GM20431 (cell line): Measurements from ENCODE around the gene MRPL37.

Experiments
- in situ Hi-C: fragments of 300-500 bp; cut with MseI, MboI; formaldehyde crosslinking; loops from one replicate; pipeline ENCODE4 v1.15.0; 2020; ENCODE audit warnings: low sequenced_read_pairs; ENCODE audit not compliant: unreplicated experiment

The MRPL37 gene

DNA sequence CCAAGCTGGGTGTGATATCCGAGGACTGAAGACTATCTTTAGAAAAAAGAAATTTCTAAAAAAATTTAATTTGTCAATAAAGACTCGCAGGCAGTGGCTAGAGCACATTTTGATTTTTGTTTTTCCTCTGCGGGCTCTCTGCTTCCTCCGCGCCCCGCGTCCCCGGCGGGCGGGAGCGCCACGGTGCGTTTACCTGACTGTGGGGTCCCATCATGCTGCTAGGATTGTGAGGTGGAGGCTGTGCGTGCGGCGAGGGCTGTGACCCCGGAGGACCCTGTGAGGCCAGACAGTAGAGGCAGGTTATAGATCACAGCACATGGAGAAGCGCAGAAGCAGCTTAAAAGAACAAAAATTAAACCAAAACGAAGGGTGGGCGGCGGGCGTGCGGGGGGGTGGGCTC, 57.9 kb downstream of the MRPL37 start:
- in situ Hi-C loops, result no loop called here

DNA sequence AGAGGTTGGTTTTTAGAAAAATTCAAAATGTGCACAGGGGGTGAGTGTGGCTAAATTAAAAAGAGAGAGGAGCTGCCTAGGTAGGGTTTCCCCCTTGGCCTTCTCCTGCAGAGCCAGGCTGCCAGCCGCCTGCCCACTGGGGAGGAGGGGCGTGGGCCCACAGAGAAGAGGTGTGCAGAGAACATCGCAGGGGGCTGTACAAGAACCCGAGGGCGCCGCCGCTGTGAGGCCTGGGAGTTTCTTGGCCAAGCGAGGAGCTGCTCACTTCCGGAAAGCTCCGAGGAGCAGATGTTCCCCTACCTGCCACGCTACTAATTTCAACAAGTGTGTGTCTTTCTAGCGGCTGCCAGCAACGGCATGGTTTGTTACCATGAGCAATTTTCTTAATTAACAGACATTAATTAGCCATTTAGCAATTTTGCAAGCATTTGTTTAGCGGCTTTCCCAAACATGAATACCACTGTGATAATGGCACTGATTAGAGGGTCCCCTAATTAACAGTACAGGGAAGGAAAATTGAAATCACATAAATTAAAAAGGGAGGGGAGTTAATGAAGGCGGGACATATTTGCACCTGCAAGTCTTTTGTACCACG, 59.7 kb downstream of the MRPL37 start:
- in situ Hi-C loops, result no loop called here

DNA sequence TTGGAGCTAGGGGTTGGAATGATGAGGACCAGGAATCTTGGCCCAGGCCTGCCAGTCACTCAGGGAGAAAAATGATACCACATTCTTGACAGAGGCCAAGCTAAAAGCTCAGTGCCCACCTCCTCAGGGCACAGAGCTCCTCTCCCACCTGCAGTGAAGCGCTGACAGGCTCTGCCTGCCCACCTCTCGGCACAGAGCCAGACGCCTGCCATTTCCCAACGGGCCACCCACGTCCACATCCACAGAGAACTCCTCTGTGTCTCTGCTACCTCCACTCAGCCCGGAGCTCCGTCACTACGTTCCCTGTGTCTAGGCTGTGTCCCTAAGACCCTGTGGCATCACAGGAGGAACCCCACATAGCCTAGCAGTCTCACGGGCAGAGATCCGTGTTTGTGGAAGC, 60.8 kb downstream of the MRPL37 start:
- in situ Hi-C loops, result no loop called here

DNA sequence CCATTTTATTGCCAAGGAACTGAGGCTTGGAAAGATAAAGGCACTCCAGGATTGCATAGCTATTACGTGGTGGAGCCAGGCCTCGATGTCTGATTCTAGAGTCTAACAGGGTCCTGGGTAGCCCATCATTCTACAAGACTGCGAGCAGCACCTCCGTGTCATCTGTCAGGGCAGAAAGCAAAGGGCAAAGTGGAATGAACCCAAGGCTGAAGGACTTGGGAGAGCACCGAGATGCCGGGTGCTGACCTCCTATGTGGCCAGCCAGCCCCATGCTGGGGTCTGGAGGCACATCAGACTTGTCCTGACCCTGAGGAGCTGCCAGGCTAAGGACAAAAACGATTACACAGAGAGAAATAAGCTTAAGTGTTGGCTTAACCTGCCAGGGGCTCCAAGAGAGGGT, 62.3 kb downstream of the MRPL37 start:
- in situ Hi-C loops, result no loop called here

DNA sequence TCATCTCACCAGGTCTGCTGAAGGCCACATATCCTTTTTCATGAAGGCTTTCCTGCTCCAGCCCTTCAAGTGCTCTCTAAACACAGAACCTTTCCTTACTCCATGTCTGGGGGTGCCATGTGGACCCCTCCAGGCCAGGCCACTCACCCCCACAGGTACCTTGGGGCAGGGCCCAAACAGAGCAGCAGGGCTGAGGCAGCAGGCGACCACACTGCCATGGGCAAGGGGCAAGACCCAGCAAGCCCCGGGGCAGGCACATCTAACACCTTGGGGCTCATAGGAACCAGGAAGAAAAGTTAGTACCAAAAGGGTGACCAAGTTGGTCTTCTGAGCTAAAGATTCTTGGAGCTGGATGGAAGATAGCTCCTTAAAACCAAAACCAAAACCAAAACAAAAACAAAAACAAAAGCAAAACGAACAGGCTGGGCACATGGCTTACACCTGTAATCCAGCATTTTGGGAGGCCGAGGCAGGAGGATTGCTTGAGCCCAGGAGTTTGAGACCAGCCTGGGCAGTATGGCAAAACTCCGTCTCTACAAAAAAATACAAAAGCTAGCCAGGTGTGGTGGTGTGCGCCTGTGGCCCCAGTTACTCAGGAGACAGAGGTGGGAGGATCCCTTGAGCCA, 63.7 kb downstream of the MRPL37 start:
- in situ Hi-C loops, result no loop called here

- in situ Hi-C loops, result no loop called here
These were observed 65.2 kb downstream of the MRPL37 start for GRCh38 chr1:54265126-54265525.

- in situ Hi-C loops, result no loop called here
These were observed 65.7 kb downstream of the MRPL37 start for GRCh38 chr1:54265659-54266058.

DNA sequence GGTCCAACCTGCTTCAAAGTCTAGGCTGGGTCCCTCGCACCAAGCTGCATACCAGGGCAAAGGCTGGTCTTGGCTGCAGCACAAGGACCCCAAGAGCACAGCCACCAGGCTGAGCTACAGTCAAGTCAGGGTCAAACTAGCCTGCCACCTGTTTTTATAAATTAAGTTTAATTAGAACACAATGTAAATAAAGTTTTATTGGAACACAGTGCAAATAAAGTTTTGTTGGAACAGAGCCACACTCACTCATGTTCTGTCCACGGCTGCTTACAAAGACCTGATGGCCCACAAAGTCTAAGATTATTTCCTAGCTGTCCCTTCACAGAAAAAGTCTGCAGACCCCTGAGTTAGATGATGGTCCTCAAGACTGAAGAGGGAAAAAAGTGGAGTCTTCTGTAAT, 66.2 kb downstream of the MRPL37 start:
- in situ Hi-C loops, result no loop called here

DNA sequence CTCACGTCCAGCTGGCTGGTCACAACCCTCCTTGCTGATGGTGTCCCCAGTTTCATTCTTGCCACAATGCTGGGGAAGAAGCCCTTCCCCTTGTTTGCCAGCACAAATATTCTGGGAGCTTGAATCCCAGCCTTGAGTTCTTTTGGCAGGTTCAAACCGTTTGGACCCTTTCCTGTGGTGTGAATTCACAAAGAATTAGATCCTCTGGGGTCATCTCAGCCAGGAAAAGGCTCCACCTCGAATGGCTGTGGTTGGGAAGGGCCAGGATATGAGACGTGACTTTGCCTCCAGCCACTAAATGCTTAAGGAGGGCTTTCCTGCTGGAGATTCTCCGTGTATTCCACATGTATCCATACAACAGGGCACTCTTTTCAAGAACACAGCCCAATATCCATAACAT, 66.9 kb downstream of the MRPL37 start:
- in situ Hi-C loops, result no loop called here
